ENCODE data around the gene CASQ2. TPM values are rescaled to one million over a fixed set of nuclear protein-coding genes. Genes with fewer than 3 reads are reported as not detected.

The CASQ2 gene
- total RNA-seq, 6 experiments from 2014 or later = not detected

- H3K4me1 Mint-ChIP-seq (ENCODE audit: low read depth) = peaks cover 9% of the 10 kb centered on the region
- no peak for DNase-seq
- H3K27me3 Mint-ChIP-seq (ENCODE audit: insufficient read depth) = peaks cover 10% of the 10 kb centered on the region
- no peak for TF ChIP-seq CTCF (IDR thresholded peaks at IDR 0.05)
- no peak overlapping the region for H3K27ac Mint-ChIP-seq
- no peaks in the 10 kb centered on the region for H3K9me3 Mint-ChIP-seq
- no peaks in the 10 kb centered on the region for H3K36me3 Mint-ChIP-seq (ENCODE audit: low read depth)
- H3K4me3 Mint-ChIP-seq = no peak overlapping the region
Observed at GRCh38 chr1:115810609-115811008, 42.1 kb upstream of the CASQ2 start.

DNA sequence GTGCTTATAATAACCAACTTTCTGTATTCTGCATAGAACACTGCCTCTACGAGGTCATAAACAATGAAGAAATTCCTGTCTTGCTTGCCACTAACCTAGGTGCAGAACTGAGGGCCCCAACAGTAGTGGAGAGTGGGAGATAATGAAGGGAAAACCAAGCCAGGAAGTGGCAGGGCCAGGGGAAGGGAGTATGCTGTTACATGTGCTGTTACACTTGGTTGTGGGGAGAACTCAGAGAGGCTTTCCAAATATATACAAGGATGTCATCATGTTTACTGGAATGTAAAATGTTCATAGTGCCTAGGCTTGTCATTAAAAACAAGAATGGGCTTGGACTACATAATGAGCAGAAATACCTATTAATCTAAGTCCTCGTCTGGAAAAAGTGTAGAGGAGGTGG, 41.3 kb upstream of the CASQ2 start:
- no peak overlapping the region for H3K4me3 Mint-ChIP-seq
- no peak for DNase-seq
- H3K4me1 Mint-ChIP-seq (ENCODE audit: low read depth) = peaks cover 9% of the 10 kb centered on the region
- no peaks in the 10 kb centered on the region for H3K9me3 Mint-ChIP-seq
- H3K27ac Mint-ChIP-seq = no peak overlapping the region
- TF ChIP-seq CTCF (IDR thresholded peaks at IDR 0.05) = no peak
- H3K27me3 Mint-ChIP-seq (ENCODE audit: insufficient read depth) = peaks cover 10% of the 10 kb centered on the region
- H3K36me3 Mint-ChIP-seq (ENCODE audit: low read depth) = no peaks in the 10 kb centered on the region

DNA sequence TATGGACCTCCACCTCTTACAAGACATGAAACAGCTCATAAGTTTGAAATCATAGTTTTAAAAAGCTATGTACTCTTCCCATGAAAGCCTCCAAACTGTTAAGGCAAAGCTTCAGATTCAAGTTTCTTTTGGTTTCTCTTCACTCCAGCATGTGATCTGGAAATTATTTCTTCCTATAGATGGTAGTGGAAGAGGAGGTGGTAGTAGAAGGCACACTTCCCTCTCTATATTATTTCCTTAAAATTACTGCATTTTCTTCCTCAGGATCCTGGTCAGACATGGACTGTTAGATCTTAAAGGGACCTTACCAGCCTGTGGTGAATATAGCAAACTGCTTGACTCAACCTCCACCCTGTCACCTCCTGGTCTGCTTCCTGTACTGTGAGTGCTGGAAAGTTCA, 40.6 kb upstream of the CASQ2 start:
- no peaks in the 10 kb centered on the region for H3K9me3 Mint-ChIP-seq
- no peak for DNase-seq
- no peak overlapping the region for H3K4me3 Mint-ChIP-seq
- no peaks in the 10 kb centered on the region for H3K36me3 Mint-ChIP-seq (ENCODE audit: low read depth)
- H3K27me3 Mint-ChIP-seq (ENCODE audit: insufficient read depth) = peaks cover 11% of the 10 kb centered on the region
- TF ChIP-seq CTCF (IDR thresholded peaks at IDR 0.05) = no peak
- no peak overlapping the region for H3K27ac Mint-ChIP-seq
- peaks cover 9% of the 10 kb centered on the region for H3K4me1 Mint-ChIP-seq (ENCODE audit: low read depth)

DNA sequence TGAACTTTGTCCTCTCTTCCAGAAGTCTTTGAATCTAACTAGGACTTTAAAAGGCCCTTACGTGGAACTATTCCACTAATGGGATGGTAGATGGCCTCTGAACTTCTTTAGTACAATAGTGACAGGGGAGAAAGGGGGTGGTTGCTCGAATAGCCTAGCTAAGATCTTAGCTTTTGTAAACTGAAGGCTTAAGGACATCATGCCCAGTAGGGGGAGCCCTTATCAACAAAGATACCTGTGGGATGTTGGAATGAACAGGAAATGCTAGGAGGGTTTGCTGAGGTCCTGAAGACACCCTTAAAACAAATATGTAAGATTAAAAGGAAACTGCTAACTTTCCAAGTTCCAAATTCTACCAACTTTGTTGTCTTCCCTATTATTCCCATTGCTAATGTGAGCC, 39.2 kb upstream of the CASQ2 start:
- no peak overlapping the region for H3K27ac Mint-ChIP-seq
- H3K9me3 Mint-ChIP-seq = no peaks in the 10 kb centered on the region
- H3K4me3 Mint-ChIP-seq = no peak overlapping the region
- peak; percentile 90 for TF ChIP-seq CTCF (IDR thresholded peaks at IDR 0.05)
- peaks cover 9% of the 10 kb centered on the region for H3K4me1 Mint-ChIP-seq (ENCODE audit: low read depth)
- H3K27me3 Mint-ChIP-seq (ENCODE audit: insufficient read depth) = peaks cover 16% of the 10 kb centered on the region
- DNase-seq = peak; percentile 67
- H3K36me3 Mint-ChIP-seq (ENCODE audit: low read depth) = no peaks in the 10 kb centered on the region

- Mint-ChIP-seq H3K9me3 (no peaks in the 10 kb centered on the region), H3K4me1 (ENCODE audit: low read depth) (peaks cover 9% of the 10 kb centered on the region), H3K36me3 (ENCODE audit: low read depth) (no peaks in the 10 kb centered on the region), H3K27me3 (ENCODE audit: insufficient read depth) (peaks cover 10% of the 10 kb centered on the region; the same call in 1 of the 2 replicates), H3K27ac (no peak overlapping the region), H3K4me3 (no peak overlapping the region)
- no peak for TF ChIP-seq CTCF (IDR thresholded peaks at IDR 0.05)
- DNase-seq = no peak
Observed at GRCh38 chr1:115805597-115805996, 37.1 kb upstream of the CASQ2 start.

GRCh38 chr1:115802416-115802815, 33.9 kb upstream of the CASQ2 start:
- Mint-ChIP-seq H3K27ac (no peak overlapping the region), H3K36me3 (ENCODE audit: low read depth) (no peaks in the 10 kb centered on the region), H3K9me3 (no peaks in the 10 kb centered on the region), H3K27me3 (ENCODE audit: insufficient read depth) (peaks cover 16% of the 10 kb centered on the region), H3K4me1 (ENCODE audit: low read depth) (no peaks in the 10 kb centered on the region), H3K4me3 (no peak overlapping the region)
- DNase-seq = no peak
- TF ChIP-seq CTCF (IDR thresholded peaks at IDR 0.05) = no peak

All from HFFc6 (cell line).